ENCODE data around the gene PSAP.

DNA sequence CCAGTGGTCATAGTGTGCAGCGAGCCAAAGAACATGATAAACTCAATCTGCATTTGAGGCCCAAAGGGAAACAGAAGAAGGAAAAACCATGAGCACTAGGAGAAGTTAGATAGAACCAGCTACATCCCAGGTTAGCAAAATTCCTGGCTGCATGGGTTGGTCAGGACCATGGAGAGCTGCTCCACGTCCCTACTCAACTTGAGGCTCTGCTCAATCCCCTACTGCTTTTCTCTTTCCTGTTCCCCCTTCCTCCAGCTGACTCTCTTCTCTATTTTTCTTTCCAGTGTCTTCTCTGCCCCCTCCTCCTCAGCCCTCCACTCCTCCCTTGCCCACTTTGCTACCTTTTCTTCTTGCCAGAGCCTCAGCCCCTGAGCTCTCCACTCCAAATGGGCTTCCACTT lies 55.8 kb downstream of the PSAP start:
- TF ChIP-seq, protein P1, sequence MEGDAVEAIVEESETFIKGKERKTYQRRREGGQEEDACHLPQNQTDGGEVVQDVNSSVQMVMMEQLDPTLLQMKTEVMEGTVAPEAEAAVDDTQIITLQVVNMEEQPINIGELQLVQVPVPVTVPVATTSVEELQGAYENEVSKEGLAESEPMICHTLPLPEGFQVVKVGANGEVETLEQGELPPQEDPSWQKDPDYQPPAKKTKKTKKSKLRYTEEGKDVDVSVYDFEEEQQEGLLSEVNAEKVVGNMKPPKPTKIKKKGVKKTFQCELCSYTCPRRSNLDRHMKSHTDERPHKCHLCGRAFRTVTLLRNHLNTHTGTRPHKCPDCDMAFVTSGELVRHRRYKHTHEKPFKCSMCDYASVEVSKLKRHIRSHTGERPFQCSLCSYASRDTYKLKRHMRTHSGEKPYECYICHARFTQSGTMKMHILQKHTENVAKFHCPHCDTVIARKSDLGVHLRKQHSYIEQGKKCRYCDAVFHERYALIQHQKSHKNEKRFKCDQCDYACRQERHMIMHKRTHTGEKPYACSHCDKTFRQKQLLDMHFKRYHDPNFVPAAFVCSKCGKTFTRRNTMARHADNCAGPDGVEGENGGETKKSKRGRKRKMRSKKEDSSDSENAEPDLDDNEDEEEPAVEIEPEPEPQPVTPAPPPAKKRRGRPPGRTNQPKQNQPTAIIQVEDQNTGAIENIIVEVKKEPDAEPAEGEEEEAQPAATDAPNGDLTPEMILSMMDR (IDR thresholded peaks at IDR 0.05) = no peak
- no peak for TF ChIP-seq POLR2A (IDR thresholded peaks at IDR 0.05)

All from esophagus squamous epithelium (tissue), 4 donors.